Stimulated activated CD4-positive, alpha-beta T cell treated with anti-CD3 and anti-CD28 coated beads, Interleukin-15, amount 100 ng/mL, for 48 hours (primary cell): ENCODE measurements around the gene PTPN22.

Experiments used
- DNase-seq, 2 donors: peaks; one replicate each; pipeline ENCODE4 v3.0.0-alpha.2; 2020; ENCODE audit warnings: low read depth in 2 of 2

PTPN22 gene

DNA sequence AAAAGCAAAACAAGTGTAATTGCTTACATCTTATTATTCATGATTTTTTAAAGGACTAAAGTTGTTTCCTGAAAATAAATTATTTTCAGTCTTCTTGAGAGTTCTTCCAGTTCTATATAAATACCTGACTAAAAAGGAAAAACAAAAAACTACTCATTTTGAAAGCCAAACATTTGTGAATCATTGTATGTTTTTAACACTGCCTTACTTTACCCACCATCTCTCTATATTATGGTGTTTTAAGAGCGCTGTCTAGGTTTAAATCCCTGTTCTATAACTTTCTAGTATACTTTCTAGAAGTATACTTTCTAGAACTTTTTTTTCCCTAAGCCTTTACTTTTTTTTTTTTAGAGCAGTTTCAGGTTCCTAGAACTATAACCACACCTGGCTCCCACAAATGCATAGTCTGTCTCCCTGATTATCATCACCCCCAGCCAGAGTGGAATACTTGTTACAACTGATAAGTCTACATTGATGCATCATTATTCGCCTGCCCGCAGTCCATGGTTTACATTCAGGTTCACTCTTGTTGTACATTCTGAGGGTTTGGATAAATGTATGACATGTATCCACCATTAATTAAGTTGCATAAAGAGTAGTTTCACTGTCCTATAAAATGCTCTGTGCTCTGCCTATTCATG is 69.0 kb downstream of the PTPN22 start:
- DNase-seq: no peak

DNA sequence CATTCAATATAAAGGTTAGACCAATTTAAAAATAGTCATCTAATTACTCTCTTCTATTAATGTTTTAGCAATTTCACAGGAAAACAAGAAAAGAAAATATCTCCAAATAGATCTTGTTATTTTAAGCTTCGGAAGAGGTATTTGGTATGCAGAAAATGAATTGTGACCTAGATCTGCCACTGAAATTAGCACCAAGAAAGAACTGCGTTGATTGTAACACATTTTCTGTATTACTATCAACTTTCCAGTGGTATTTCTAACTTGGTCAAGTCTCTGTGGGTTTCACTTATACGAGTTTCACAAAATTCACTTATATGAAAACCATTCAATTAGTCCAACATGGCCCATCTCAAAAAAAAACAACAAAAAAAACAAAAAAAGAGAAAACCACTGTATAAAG is 71.0 kb downstream of the PTPN22 start:
- DNase-seq: no peak

DNA sequence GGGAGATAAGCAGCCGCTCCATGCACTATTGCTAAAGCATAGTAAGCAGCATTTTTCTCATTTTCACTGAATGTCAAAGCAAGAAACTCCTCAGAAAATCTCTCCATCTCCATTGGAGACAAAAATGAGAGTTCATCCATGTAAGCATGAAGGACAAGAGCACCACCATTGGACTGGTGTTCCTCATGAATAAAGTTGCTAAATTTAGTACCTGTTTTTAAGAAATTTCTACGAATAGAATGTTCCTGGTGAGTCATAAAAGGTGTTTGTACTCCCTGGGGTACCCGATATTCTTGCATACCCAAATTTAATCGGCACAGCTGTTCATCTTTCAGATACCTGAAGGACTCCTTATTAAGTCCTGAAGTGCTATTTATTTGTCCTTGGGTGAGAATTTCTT is 74.0 kb downstream of the PTPN22 start:
- DNase-seq: no peak

- DNase-seq: no peak
Observed at GRCh38 chr1:113793878-113794834, 77.4 kb downstream of the PTPN22 start.

- DNase-seq: no peak
Observed at GRCh38 chr1:113792986-113793385, 78.5 kb downstream of the PTPN22 start.

DNA sequence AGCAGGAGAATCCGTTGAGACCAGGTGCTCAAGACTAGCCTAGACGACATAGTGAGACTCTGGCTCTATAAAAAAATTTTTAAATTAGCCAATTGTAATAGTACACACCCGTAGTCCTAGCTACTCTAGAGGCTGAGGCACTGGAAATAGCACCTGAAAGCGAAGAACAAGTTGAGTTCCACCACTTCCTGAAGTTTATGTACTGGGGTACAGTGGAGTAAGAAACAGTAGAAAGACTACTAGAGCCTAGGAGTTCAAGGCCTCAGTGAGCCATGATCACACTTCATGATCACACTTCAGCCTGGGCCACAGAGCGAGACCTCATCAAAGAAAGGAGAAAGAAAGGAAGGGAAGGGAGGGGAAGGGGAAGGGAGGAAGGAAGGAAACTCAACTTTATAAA is 79.0 kb downstream of the PTPN22 start:
- DNase-seq: no peak

DNA sequence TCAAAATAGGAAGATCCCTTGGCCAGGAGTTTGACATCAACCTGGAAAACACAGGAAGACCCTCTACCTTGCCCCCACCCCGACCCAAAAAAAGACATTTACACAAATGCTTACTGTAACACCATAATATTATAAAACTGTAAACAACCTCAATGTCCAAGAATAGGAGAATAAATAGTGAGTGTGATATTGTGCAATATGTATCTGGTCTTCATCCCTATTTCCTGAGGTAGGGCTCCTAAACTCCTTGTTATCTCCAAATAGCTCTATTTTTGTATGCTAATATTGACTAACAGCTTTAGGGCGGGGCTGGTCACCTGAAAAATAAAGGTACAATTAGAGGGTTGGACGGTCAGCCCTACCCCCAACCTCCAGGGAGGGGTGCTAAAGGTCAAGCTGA is 82.7 kb downstream of the PTPN22 start:
- no peak for DNase-seq

DNA sequence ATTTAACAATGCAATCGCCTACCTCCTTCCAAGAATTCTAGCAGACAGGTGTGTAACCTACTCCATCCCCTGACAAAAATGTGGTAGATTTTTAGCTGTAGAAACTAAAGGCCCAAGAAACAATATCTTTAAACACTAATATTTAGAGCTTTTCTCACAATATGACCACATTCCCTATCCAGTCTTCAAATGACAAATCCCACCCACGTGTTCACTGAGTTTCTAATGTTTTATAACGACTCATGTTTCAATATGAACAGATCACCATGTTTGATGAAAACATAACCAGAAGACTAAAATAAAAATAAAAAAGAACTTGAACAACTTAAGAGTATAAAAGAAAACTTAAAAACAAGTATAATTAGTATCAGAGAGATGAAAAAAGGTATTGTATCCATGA is 83.8 kb downstream of the PTPN22 start:
- DNase-seq: no peak

DNA sequence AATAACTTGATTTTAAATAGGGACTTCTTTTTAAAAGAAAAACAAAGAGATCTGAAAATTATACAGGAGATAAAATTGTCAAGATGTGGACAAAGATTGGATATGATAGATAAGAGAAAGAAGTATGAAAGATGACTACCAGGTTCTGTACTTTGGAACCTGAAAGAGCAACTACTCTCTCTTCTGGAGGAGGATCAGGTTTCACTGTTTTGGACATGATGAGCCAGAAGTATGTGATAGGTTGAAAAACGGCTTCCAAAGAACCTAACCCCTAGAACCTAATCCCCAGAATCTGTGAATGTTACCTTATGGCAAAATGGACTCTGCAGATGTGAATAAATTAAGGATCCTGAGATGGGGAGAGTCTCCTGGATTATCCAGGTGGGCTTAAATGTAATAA is 85.4 kb downstream of the PTPN22 start:
- DNase-seq: no peak

GRCh38 chr1:113784104-113784779 is 87.3 kb downstream of the PTPN22 start:
- DNase-seq: no peak

DNA sequence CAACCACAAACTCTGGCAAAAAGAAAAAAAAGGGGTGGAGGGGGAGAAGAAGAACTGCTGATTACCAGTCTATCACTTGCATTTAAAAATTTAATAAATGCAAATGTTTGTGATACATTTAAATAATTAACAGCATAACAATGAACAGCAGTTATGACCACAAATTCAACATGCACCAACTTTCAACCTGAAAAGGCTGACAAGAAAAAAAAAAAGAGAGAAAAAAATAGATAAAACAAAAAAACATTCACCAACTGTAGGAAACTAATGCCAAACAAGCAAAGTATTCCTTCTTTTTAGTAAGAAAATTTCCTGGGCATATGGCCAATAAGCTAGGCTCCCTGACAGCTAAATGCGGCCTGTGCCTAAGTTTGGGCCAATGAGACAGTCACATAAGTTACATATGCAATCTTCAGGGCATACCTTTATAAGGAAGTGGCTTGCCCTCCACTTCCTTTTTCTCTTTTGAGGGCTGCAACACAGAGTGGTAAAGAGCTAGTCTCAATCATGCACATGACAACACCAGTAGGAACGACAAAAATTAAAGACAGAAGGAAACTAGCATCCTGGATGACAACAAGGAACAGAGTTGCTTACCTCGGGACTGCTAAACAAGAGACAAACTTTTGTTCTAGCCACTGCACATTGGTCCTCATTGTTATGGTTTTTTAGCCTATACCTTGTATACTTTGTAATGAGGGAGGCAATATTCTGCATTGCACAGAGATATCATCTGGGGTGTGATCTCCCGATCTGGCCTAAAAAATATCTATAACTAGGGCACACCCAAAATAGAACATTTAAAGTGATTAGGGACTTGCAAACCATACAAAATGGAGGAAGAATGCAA is 88.0 kb downstream of the PTPN22 start:
- DNase-seq: peak in 1 of 2 donors; percentile 10

DNA sequence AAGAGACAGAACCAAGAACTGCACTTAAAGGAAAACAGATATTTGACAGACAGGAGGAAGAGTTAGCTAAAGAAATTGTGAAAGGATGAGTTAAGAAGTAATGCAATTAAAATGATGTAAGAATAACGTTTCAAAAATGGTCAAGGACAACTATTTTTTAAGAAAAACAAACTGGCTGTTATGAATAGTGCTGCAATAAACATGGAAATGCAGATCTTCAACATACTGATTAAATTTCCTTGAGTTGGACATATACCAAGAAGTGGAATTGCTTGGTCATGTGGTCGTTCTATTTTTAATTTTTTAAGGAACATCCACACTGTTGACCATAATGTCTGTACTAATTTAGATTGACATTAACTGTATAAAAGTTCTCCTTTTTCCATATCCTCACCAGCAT is 89.1 kb downstream of the PTPN22 start:
- DNase-seq: no peak

GRCh38 chr1:113780374-113781146 is 91.0 kb downstream of the PTPN22 start:
- no peak for DNase-seq

DNA sequence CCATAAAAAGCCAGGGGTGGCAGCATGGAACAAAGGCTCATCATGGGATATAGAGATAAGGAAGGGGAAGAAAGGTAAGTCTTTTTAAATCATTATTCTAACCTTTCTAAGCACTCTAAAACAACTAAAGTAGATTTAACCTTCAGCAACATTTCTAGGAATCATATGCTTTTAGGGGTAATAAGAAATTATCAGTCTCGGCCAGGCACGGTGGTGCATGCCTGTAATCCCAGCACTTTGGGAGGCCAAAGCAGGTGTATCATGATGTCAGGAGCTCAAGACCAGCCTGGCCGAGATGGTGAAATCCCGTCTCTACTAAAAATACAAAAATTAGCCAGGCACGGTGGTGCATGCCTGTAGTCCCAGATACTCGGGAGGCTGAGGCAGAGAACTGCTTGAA is 92.0 kb downstream of the PTPN22 start:
- DNase-seq: no peak

- no peak for DNase-seq
Observed at GRCh38 chr1:113777561-113777960, 94.0 kb downstream of the PTPN22 start.

GRCh38 chr1:113770031-113770430 is 101.5 kb downstream of the PTPN22 start:
- no peak for DNase-seq

GRCh38 chr1:113769601-113769970 is 101.9 kb downstream of the PTPN22 start:
- no peak for DNase-seq

GRCh38 chr1:113768916-113769600 is 102.5 kb downstream of the PTPN22 start:
- DNase-seq: no peak

- no peak for DNase-seq
Observed at GRCh38 chr1:113765306-113766230, 105.9 kb downstream of the PTPN22 start.
